Muscle of leg (tissue), 11 donors: ENCODE data around the gene KRTAP10-8. TPM values are rescaled to one million over a fixed set of nuclear protein-coding genes. Genes with fewer than 3 reads are reported as not detected.
"Not testable (repeated sequence)": the region's sequence is repeated elsewhere in the genome, so short reads cannot be mapped to it uniquely, and the experiment has no call there.

Experiments used
- DNase-seq: peaks from one replicate; pipeline ENCODE4 v3.0.0; 2013
- H3K27ac ChIP-seq: one replicate; pipeline ENCODE4 v1.5.1; 2013; ENCODE audit warnings: mild to moderate bottlenecking, low read length, control low read depth
- H3K27me3 ChIP-seq: one replicate; pipeline ENCODE4 v1.6.1; 2013; ENCODE audit warnings: low read length; ENCODE audit not compliant: control insufficient read depth, insufficient read depth
- H3K36me3 ChIP-seq: one replicate; pipeline ENCODE4 v1.6.1; 2013; ENCODE audit warnings: low read length; ENCODE audit not compliant: control insufficient read depth, insufficient read depth
- H3K4me1 ChIP-seq: one replicate; pipeline ENCODE4 v1.6.1; 2013; ENCODE audit warnings: low read length; ENCODE audit not compliant: control insufficient read depth, insufficient read depth
- H3K4me3 ChIP-seq: one replicate; pipeline ENCODE4 v1.5.1; 2013; ENCODE audit warnings: low read length, control low read depth
- H3K9me3 ChIP-seq: replicated peaks from 2 replicates; pipeline ENCODE4 v1.6.1; 2013; ENCODE audit warnings: low read depth, low read length; ENCODE audit not compliant: control insufficient read depth
- WGBS: methylation state at CpG from one replicate; pipeline ENCODE4 v1.1.5; 2013; ENCODE audit warnings: missing lambda C conversion rate; ENCODE audit not compliant: insufficient coverage; 5-methylcytosine and 5-hydroxymethylcytosine counted together
- polyA plus RNA-seq, 8 donors: library from polyadenylated mRNA; unstranded; fragments of 120-200 nt; gene quantifications; one replicate each; pipeline versions ENCODE4 v1.2.1 to v1.2.3, GENCODE V29; 2013; ENCODE audit warnings: inconsistent platforms in 1 of 8, low replicate concordance in 1 of 8; ENCODE audit not compliant: insufficient read length in 8 of 8, insufficient read depth in 1 of 8
- total RNA-seq: library from RNA; stranded (reverse); fragments of 120-200 nt; gene quantifications from one replicate; pipeline ENCODE4 v1.2.4, GENCODE V29; 2013

KRTAP10-8 gene
- total and polyA plus RNA-seq, 9 donors, result not detected

DNA sequence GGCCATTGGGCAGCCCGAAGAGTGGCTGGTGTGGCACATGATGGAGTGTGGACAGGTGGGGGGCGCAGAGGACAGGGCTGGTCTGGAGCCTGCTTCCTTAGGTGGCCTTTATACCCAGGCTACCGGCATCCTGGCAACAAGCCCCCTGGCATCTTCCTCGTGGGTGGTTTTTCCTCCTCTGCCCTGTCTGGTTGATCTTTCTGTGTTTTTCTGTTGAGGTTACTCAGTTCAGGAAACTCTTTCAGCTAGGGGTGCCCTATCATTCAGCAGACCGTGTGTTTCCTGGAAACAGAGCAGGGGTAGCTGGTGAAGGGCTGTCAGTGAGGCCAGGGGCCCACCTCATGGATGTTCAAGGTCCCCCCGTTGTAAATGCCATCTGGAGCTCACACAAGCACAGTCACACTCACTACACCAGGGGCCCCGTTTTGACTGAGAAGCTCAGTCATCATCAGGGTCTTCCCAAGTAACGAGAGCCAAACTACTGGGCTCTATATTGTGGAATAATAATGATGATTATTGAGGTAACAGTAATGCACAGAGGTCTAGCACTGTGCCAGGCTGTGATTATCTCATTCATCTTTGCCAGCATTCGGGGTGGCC, 42.8 kb downstream of the KRTAP10-8 start, which contains the start of gene KRTAP12-4:
KRTAP12-4 (minus strand) TSS at position 84 of the 600 bp plus-strand sequence; CDS start at position 39, 45 bp downstream.
- Histone ChIP-seq H3K27ac (no peak within 1 kb of the TSS), H3K4me3 (no peak within 1 kb of the TSS), H3K36me3 (no peaks in the 10 kb centered on the region), H3K27me3 (peaks cover 7% of the 10 kb centered on the region), H3K9me3 (peaks cover 3% of the 10 kb centered on the region), H3K4me1 (no peaks in the 10 kb centered on the region)
- WGBS, result 88% methylated on average over 3 of the region's 9 CpGs
- DNase-seq, result no peak

DNA sequence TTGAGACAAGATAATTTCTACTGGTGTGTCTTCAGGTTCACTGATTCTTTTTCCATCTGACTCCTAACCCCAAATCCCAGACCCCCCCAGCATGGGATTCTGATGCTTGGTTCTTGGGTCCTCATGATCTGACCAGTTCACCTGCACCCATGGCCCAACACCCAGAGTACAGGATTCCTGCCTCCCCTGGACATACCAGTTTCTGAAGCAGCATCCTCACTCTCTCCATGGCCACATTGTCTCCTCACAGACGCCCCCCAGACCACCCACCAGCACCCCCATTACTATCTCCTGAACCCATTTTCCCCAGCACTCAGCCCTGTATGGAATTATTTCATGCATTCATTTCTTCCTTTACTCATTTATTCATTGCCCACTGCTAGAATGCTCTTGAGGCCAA, 45.0 kb downstream of the KRTAP10-8 start:
- H3K36me3 ChIP-seq, result no peaks in the 10 kb centered on the region
- no peak overlapping the region for H3K4me3 ChIP-seq
- peaks cover 3% of the 10 kb centered on the region for H3K9me3 ChIP-seq
- 58% methylated on average over 1 of the region's 1 CpG for WGBS
- no peak overlapping the region for H3K27ac ChIP-seq
- H3K4me1 ChIP-seq, result no peaks in the 10 kb centered on the region
- DNase-seq, result no peak
- H3K27me3 ChIP-seq, result peaks cover 10% of the 10 kb centered on the region

DNA sequence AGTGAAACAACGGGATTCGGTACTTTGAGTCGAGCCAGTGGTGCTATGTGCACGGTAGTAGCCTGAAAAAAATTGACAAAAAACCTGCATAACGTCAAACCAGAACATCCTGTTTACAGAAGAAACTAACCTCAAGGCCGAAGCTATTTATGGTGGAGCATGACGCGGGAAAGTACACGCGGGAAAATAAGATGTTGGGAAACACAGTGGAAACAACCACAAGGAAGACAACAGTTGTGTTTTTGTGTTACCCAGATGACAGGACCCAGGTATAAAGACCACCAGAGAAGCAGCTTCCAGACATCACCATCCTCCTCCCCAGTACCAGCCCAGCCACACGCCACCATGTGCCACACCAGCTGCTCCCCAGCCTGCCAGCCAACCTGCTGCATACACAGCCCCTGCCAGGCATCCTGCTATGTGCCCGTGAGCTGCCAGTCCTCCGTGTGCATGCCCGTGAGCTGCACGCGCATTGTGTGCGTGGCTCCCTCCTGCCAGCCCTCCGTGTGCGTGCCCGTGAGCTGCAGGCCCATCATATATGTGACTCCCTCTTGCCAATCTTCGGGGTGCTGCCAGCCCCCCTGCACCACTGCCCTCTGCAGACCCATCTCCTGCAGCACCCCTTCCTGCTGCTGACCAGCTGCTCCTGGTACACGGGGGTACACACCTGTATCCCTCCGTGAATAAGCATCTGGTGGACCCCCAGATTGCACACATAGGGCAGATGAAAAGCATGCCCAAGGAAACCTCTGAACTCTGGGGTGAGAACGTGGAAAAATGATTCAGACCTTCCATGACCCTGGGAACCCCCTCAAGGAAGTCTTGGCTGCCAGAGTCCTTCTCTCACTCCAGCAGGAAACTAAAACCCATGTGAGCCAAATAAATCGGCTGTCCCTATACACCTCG, 46.0 kb downstream of the KRTAP10-8 start, which contains the start of gene KRTAP12-3:
KRTAP12-3 (plus strand) TSS at position 298 of the 906 bp plus-strand sequence; CDS start at position 346, 48 bp downstream.
- peaks cover 3% of the 10 kb centered on the region for H3K9me3 ChIP-seq
- H3K36me3 ChIP-seq, result no peaks in the 10 kb centered on the region
- WGBS, result 91% methylated on average over 18 of the region's 26 CpGs
- no peak within 1 kb of the TSS for H3K27ac ChIP-seq
- H3K4me1 ChIP-seq, result no peaks in the 10 kb centered on the region
- DNase-seq, result no peak
- H3K4me3 ChIP-seq, result no peak within 1 kb of the TSS
- H3K27me3 ChIP-seq, result peaks cover 10% of the 10 kb centered on the region

DNA sequence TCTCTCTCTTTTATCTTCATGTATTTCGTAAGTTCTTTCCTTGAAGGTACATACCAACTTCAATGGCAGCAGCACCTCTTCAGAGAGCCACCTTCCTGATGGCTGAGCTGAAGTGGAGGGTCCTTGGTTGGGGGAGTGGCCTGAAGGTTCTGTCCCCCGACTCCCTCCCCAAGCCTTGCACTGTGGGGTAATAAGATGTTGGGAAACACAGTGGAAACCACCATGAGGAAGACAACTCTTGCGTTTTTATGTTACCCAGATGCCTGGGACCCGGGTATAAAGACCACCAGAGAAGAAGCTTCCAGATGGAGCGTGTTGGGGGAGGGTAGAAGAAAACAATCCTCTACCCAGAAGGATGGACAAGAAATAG, 46.6 kb downstream of the KRTAP10-8 start:
- Histone ChIP-seq H3K9me3 (peaks cover 3% of the 10 kb centered on the region), H3K36me3 (no peaks in the 10 kb centered on the region), H3K27me3 (peaks cover 10% of the 10 kb centered on the region), H3K4me3 (no peak overlapping the region), H3K4me1 (no peaks in the 10 kb centered on the region), H3K27ac (no peak overlapping the region)
- WGBS, result no CpG with 5 or more reads among the region's 5 CpGs
- no peak for DNase-seq

DNA sequence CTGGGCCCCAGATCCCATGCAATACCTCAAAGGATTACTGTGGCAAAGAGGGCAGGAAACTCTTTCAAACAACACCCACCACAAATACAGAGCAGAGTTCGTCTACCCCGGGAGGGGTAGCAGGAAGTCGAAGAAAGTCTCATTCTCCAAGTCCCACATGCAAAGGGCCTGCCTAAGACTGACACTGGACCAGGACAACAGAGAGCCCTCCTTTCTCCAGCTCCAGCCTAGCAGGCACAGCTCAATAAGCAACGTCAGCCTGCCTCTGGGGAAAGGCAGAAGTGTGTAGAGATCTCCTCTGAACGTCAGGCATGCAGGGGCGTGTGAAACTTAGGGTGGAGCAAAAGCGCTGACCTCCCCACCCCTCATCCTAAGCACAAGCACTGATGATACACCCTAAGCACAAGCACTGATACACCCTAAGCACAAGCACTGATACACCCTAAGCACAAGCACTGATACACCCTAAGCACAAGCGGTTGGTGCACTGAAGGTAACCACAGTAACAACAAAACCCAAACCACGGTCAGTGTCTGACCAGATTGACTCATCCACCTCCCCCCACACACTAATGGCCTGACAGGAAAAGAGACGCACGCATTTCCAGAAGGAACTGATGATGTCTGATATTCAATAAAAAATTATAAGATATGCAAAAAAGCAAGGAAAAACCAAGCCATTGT, 47.2 kb downstream of the KRTAP10-8 start:
- Histone ChIP-seq H3K27ac (no peak overlapping the region), H3K4me3 (no peak overlapping the region), H3K4me1 (no peaks in the 10 kb centered on the region), H3K27me3 (peaks cover 10% of the 10 kb centered on the region), H3K36me3 (no peaks in the 10 kb centered on the region), H3K9me3 (peaks cover 3% of the 10 kb centered on the region)
- 53% methylated on average over 4 of the region's 11 CpGs for WGBS
- DNase-seq, result no peak

DNA sequence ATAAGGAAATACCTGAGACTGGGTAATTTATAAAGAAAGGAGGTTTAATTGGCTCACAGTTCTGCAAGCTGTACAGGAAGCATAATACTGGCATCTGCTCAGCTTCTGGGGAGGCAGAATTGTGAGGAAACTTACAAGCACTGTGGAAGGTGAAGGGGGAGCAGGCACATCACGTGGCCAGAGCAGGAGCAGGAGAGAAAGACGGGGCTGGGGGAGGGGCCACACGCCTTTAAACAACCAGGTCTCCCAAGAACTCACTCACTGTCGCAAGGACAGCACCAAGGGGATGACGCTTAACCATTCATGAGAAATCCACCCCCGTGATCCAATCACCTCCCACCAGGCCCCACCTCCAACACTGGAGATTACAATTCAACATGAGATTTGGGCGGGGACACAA, 49.7 kb downstream of the KRTAP10-8 start:
- not testable (repeated sequence) for H3K9me3 ChIP-seq, H3K36me3 ChIP-seq, H3K27ac ChIP-seq, H3K4me1 ChIP-seq, DNase-seq, H3K4me3 ChIP-seq, H3K27me3 ChIP-seq
- WGBS, result no CpG with 5 or more reads among the region's 7 CpGs

Other genes with a start within 250 kb of the KRTAP10-8 start
- gene LRRC3, start 156.6 kb upstream of the KRTAP10-8 start, total RNA-seq, result 0.98 TPM
- gene LRRC3, start 156.6 kb upstream of the KRTAP10-8 start, polyA plus RNA-seq, result 1 to 10 TPM; 2.2 to 4.2 (median 2.5) TPM
- gene KRTAP10-1, start 71.9 kb upstream of the KRTAP10-8 start, total RNA-seq, result not detected
- not detected for gene KRTAP10-1, start 71.9 kb upstream of the KRTAP10-8 start, polyA plus RNA-seq
- not detected for gene KRTAP10-2, start 60.6 kb upstream of the KRTAP10-8 start, total RNA-seq
- not detected for gene KRTAP10-2, start 60.6 kb upstream of the KRTAP10-8 start, polyA plus RNA-seq
- gene KRTAP10-3, start 53.3 kb upstream of the KRTAP10-8 start, total RNA-seq, result not detected
- not detected for gene KRTAP10-3, start 53.3 kb upstream of the KRTAP10-8 start, polyA plus RNA-seq
- gene KRTAP10-4, start 38.4 kb upstream of the KRTAP10-8 start, total RNA-seq, result not detected
- not detected for gene KRTAP10-4, start 38.4 kb upstream of the KRTAP10-8 start, polyA plus RNA-seq
- gene KRTAP10-5, start 31.5 kb upstream of the KRTAP10-8 start, total RNA-seq, result not detected
- gene KRTAP10-5, start 31.5 kb upstream of the KRTAP10-8 start, polyA plus RNA-seq, result not detected
- not detected for gene KRTAP10-6, start 19.6 kb upstream of the KRTAP10-8 start, total RNA-seq
- not detected for gene KRTAP10-6, start 19.6 kb upstream of the KRTAP10-8 start, polyA plus RNA-seq
- not detected for gene KRTAP10-7, start 11.5 kb upstream of the KRTAP10-8 start, total RNA-seq
- gene KRTAP10-7, start 11.5 kb upstream of the KRTAP10-8 start, polyA plus RNA-seq, result not detected
- not detected for gene KRTAP10-9, start 15.0 kb downstream of the KRTAP10-8 start, total RNA-seq
- not detected for gene KRTAP10-9, start 15.0 kb downstream of the KRTAP10-8 start, polyA plus RNA-seq
- gene KRTAP10-10, start 25.3 kb downstream of the KRTAP10-8 start, total RNA-seq, result not detected
- not detected for gene KRTAP10-10, start 25.3 kb downstream of the KRTAP10-8 start, polyA plus RNA-seq
- gene KRTAP10-11, start 34.3 kb downstream of the KRTAP10-8 start, total RNA-seq, result not detected
- not detected for gene KRTAP10-11, start 34.3 kb downstream of the KRTAP10-8 start, polyA plus RNA-seq
- not detected for gene KRTAP12-4, start 42.6 kb downstream of the KRTAP10-8 start, total RNA-seq
- gene KRTAP12-4, start 42.6 kb downstream of the KRTAP10-8 start, polyA plus RNA-seq, result not detected
- gene KRTAP12-3, start 45.9 kb downstream of the KRTAP10-8 start, total RNA-seq, result not detected
- gene KRTAP12-3, start 45.9 kb downstream of the KRTAP10-8 start, polyA plus RNA-seq, result not detected
- gene KRTAP12-2, start 54.8 kb downstream of the KRTAP10-8 start, total RNA-seq, result not detected
- gene KRTAP12-2, start 54.8 kb downstream of the KRTAP10-8 start, polyA plus RNA-seq, result not detected
- not detected for gene KRTAP12-1, start 70.1 kb downstream of the KRTAP10-8 start, total RNA-seq
- gene KRTAP12-1, start 70.1 kb downstream of the KRTAP10-8 start, polyA plus RNA-seq, result not detected
- gene KRTAP10-12, start 85.1 kb downstream of the KRTAP10-8 start, total RNA-seq, result not detected
- not detected for gene KRTAP10-12, start 85.1 kb downstream of the KRTAP10-8 start, polyA plus RNA-seq
- gene TSPEAR, start 99.5 kb downstream of the KRTAP10-8 start, total RNA-seq, result 0.04 TPM
- 1 to 10 TPM in 1 of 8 donors, under 1 TPM in 5, not detected in 2; 0.07 to 1.5 (median 0.10) TPM for gene TSPEAR, start 99.5 kb downstream of the KRTAP10-8 start, polyA plus RNA-seq
- 45.9 TPM for gene UBE2G2, start 189.7 kb downstream of the KRTAP10-8 start, total RNA-seq
- gene UBE2G2, start 189.7 kb downstream of the KRTAP10-8 start, polyA plus RNA-seq, result 100 to 1,000 TPM in 1 of 8 donors, 10 to 100 TPM in 7; 55.6 to 106 (median 70.5) TPM
- gene SUMO3, start 206.0 kb downstream of the KRTAP10-8 start, total RNA-seq, result 51.7 TPM
- gene SUMO3, start 206.0 kb downstream of the KRTAP10-8 start, polyA plus RNA-seq, result 10 to 100 TPM; 63.1 to 82.5 (median 72.9) TPM